Body of pancreas (tissue), 4 donors: Measurements from ENCODE around the gene MAML2. TPM values are rescaled to one million over a fixed set of nuclear protein-coding genes. Genes with fewer than 3 reads are reported as not detected.
A peak's percentile ranks its signal among the peaks of the same experiment; 100 is the strongest.

ENCODE experiments used
- ATAC-seq: fragments of 150-250 bp; one replicate; pipeline ENCODE4 v1.9.1; 2016
- DNase-seq, 4 donors: peaks; one replicate each; pipeline ENCODE4 v3.0.0-alpha.2; 2019
- H3K27ac ChIP-seq, 4 donors: fragments of 200-600 bp; sonication (generic); 1 replicate in 3 of 4; 2 replicates in 1 of 4; pipeline versions ENCODE4 v1.5.1 to v1.6.1; 2016 to 2019; ENCODE audit warnings: mild to moderate bottlenecking in 1 of 4, mixed read lengths in 1 of 4, moderate library complexity in 1 of 4
- H3K27me3 ChIP-seq, 2 donors: fragments of 200-600 bp; sonication (generic); one replicate each; pipeline ENCODE4 v1.6.0; 2016; ENCODE audit warnings: mild to moderate bottlenecking in 1 of 2
- H3K36me3 ChIP-seq, 2 donors: fragments of 200-600 bp; sonication (generic); replicated peaks in 1 of 2; 2 replicates each; pipeline ENCODE4 v1.5.1; 2016; ENCODE audit warnings: low read depth in 2 of 2; ENCODE audit not compliant: insufficient read depth in 1 of 2
- H3K4me1 ChIP-seq: fragments of 200-600 bp; sonication (generic); one replicate; pipeline ENCODE4 v1.6.0; 2016
- H3K4me3 ChIP-seq, 2 donors: fragments of 200-600 bp; sonication (generic); 1 replicate in 1 of 2; 2 replicates in 1 of 2; pipeline ENCODE4 v1.5.1; 2016 to 2019
- H3K9me3 ChIP-seq, 3 donors: fragments of 200-600 bp; sonication (generic); 1 replicate in 2 of 3; 2 replicates in 1 of 3; pipeline ENCODE4 v1.5.1; 2016
- POLR2A ChIP-seq, 3 donors: fragments of 450-650 bp; IDR thresholded peaks; one replicate each; pipeline ENCODE4 v1.6.1; 2016; ENCODE audit warnings: antibody characterized with exemption in 3 of 3, mild to moderate bottlenecking in 2 of 3
- WGBS, 2 donors: methylation state at CpG; one replicate each; pipeline ENCODE4 v1.1.5; 2017; 5-methylcytosine and 5-hydroxymethylcytosine counted together
- intact Hi-C: fragments of 100-400 bp; cut with DNase I; formaldehyde crosslinking; loops from one replicate; pipeline ENCODE4 v1.15.1; 2023
- total RNA-seq, 2 donors: library from RNA; depleted of rRNA; stranded (reverse); fragments of >200 nt; gene quantifications; one replicate each; pipeline ENCODE4 v1.1.0, GENCODE V29; 2016
- TF ChIP-seq, protein P1 (sequence below), 7 experiments: fragments of 450-650 bp in 4 of 7; fragments of 200-600 bp in 3 of 7; sonication (generic) in 3 of 7; IDR thresholded peaks; one replicate each; pipeline ENCODE4 v1.5.1; 2016 to 2019; ENCODE audit warnings: antibody characterized with exemption in 7 of 7

Gene MAML2
- total RNA-seq, 2 donors from 2014 or later = 7.9 to 9.9 TPM

DNA sequence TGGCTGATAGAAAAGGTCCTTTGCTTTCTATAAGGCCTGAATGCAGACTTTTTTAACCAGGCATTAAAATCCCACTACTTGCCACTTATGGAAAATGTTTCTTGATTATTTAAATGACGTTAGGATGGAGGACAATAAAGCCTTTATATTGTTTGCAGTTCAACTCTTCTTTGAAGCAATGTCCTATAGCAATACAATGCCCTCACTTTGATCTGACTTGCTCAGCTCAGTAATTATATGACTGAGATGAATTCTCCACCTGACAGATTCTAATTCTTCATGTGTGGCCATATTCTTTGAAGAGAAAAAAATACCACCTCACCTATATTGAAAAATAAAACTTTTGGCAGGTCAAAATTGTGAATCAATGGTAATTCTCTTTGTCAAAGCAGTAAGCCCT is 237.1 kb downstream of the MAML2 start:
- DNase-seq (no peak), ATAC-seq (no peak)
- WGBS, 2 donors = 31 to 33% methylated on average over 1 of the region's 1 CpG
- H3K36me3 ChIP-seq = no peaks in the 10 kb centered on the region
- TF ChIP-seq, protein P1, sequence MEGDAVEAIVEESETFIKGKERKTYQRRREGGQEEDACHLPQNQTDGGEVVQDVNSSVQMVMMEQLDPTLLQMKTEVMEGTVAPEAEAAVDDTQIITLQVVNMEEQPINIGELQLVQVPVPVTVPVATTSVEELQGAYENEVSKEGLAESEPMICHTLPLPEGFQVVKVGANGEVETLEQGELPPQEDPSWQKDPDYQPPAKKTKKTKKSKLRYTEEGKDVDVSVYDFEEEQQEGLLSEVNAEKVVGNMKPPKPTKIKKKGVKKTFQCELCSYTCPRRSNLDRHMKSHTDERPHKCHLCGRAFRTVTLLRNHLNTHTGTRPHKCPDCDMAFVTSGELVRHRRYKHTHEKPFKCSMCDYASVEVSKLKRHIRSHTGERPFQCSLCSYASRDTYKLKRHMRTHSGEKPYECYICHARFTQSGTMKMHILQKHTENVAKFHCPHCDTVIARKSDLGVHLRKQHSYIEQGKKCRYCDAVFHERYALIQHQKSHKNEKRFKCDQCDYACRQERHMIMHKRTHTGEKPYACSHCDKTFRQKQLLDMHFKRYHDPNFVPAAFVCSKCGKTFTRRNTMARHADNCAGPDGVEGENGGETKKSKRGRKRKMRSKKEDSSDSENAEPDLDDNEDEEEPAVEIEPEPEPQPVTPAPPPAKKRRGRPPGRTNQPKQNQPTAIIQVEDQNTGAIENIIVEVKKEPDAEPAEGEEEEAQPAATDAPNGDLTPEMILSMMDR (IDR thresholded peaks at IDR 0.05) = no peak
- TF ChIP-seq POLR2A (IDR thresholded peaks at IDR 0.05) = no peak
- H3K27ac ChIP-seq = no peak overlapping the region
- H3K4me1 ChIP-seq = no peaks in the 10 kb centered on the region
- no peak overlapping the region for H3K4me3 ChIP-seq
- intact Hi-C loops = no loop called here
- no peaks in the 10 kb centered on the region for H3K27me3 ChIP-seq
- no peaks in the 10 kb centered on the region for H3K9me3 ChIP-seq

- Histone ChIP-seq H3K27me3 (no peaks in the 10 kb centered on the region), H3K36me3 (no peaks in the 10 kb centered on the region), H3K4me1 (no peaks in the 10 kb centered on the region), H3K4me3 (no peak overlapping the region), H3K9me3 (no peaks in the 10 kb centered on the region), H3K27ac (peak overlapping the region in 1 of 4 donors; percentile 26)
- no peak for DNase-seq
- TF ChIP-seq POLR2A (IDR thresholded peaks at IDR 0.05) = no peak
- TF ChIP-seq, protein P1 (IDR thresholded peaks at IDR 0.05) = no peak
- 43 to 48% methylated on average over 1 of the region's 1 CpG for whole genome bisulfite sequencing, 2 donors
- intact Hi-C loops = no loop called here
- no peak for ATAC-seq
Observed at GRCh38 chr11:96105197-96105895, 237.6 kb downstream of the MAML2 start.

DNA sequence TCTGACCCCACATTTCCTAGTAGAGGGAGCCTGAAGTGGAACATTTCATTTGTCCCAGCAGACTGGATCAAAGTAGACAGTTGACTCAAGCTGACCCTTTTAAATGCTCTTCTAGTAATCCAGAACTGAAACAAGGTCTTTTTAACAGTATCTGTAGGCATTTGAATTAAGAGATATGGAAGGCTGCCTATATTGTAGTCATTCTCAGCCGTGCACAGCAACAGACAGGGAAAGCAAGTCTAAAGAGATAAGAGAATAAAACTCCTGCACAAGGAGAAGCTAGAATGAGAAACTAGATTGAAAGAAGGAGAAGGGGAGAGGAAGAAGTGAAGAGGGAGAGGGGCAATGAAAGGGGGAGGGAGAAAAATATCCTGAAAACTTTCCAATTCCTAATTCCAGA is 238.5 kb downstream of the MAML2 start:
- Histone ChIP-seq H3K4me3 (no peak overlapping the region), H3K27me3 (no peaks in the 10 kb centered on the region), H3K27ac (no peak overlapping the region), H3K9me3 (no peaks in the 10 kb centered on the region), H3K36me3 (no peaks in the 10 kb centered on the region), H3K4me1 (peaks cover 2% of the 10 kb centered on the region)
- no peak for DNase-seq
- TF ChIP-seq, protein P1 (IDR thresholded peaks at IDR 0.05) = no peak
- TF ChIP-seq POLR2A (IDR thresholded peaks at IDR 0.05) = no peak
- 32 to 46% methylated on average over 1 of the region's 1 CpG for WGBS, 2 donors
- no peak for ATAC-seq
- intact Hi-C loops = no loop called here

GRCh38 chr11:96103721-96104120 is 239.3 kb downstream of the MAML2 start:
- Histone ChIP-seq H3K9me3 (no peaks in the 10 kb centered on the region), H3K27me3 (no peaks in the 10 kb centered on the region), H3K4me1 (peaks cover 5% of the 10 kb centered on the region), H3K27ac (no peak overlapping the region), H3K36me3 (no peaks in the 10 kb centered on the region), H3K4me3 (no peak overlapping the region)
- DNase-seq (no peak), ATAC-seq (no peak)
- WGBS, 2 donors = 78 to 85% methylated on average over 6 of the region's 6 CpGs
- intact Hi-C loops = no loop called here
- no peak for TF ChIP-seq POLR2A (IDR thresholded peaks at IDR 0.05)
- TF ChIP-seq, protein P1 (IDR thresholded peaks at IDR 0.05) = no peak

DNA sequence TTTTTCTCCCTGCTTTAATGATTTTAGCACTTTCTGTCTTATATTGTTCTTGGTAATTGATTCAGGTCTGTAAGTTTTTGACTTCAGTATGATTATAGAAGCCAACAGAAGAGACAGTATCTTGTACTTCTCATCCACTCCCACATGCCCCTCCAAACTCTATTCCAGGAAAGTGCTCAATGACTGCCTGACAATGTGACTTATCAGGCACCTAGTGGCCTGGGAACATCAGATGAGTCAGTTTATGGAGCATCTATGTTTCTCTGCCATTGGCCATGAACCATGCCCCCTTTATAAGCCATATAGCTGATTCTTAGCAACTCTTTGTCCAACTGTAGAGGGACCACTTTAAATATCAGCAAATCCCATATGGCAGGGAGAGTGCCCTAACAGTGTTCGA is 239.9 kb downstream of the MAML2 start:
- ATAC-seq = no peak
- WGBS, 2 donors = 73 to 89% methylated on average over 1 of the region's 1 CpG

More for the DNA sequence above, 239.9 kb downstream of the MAML2 start:
- no peaks in the 10 kb centered on the region for H3K9me3 ChIP-seq
- no peak overlapping the region for H3K4me3 ChIP-seq
- intact Hi-C loops = no loop called here
- H3K36me3 ChIP-seq = no peaks in the 10 kb centered on the region
- H3K27me3 ChIP-seq = no peaks in the 10 kb centered on the region
- H3K4me1 ChIP-seq = peaks cover 11% of the 10 kb centered on the region
- TF ChIP-seq POLR2A (IDR thresholded peaks at IDR 0.05) = no peak
- TF ChIP-seq, protein P1 (IDR thresholded peaks at IDR 0.05) = no peak
- no peak overlapping the region for H3K27ac ChIP-seq
- no peak for DNase-seq
